GM12864 (cell line): ENCODE results near the gene OGFR.

Source experiments
- DNase-seq: peaks from one replicate; pipeline ENCODE4 v3.0.0-alpha.2; 2011; ENCODE audit warnings: low read depth
- H3K4me3 ChIP-seq: 2 replicates; pipeline ENCODE4 v1.5.1; 2011; ENCODE audit warnings: mild to moderate bottlenecking, low read depth, low read length, control low read depth
- CTCF ChIP-seq: IDR thresholded peaks from 2 replicates; pipeline ENCODE4 v1.5.1; 2011; ENCODE audit warnings: low read depth, mild to moderate bottlenecking, moderate library complexity, low read length, control low read depth, inconsistent platforms; ENCODE audit errors: missing control alignments

The OGFR gene

GRCh38 chr20:62795023-62795761 is 9.4 kb upstream of the OGFR start:
- no peak for DNase-seq
- H3K4me3 ChIP-seq = peak overlapping the region; percentile 73
- no peak for TF ChIP-seq CTCF

GRCh38 chr20:62796699-62797491 is 7.7 kb upstream of the OGFR start:
- H3K4me3 ChIP-seq = peak overlapping the region; percentile 66
- no peak for DNase-seq
- no peak for TF ChIP-seq CTCF

- no peak for DNase-seq
- no peak for TF ChIP-seq CTCF
- H3K4me3 ChIP-seq = no peak overlapping the region
Observed at GRCh38 chr20:62797671-62798532, 6.7 kb upstream of the OGFR start.

- TF ChIP-seq CTCF = no peak
- no peak overlapping the region for H3K4me3 ChIP-seq
- DNase-seq = no peak
Observed at GRCh38 chr20:62799036-62799435, 5.6 kb upstream of the OGFR start.

- no peak overlapping the region for H3K4me3 ChIP-seq
- no peak for TF ChIP-seq CTCF
- no peak for DNase-seq
Observed at GRCh38 chr20:62799459-62799858, 5.2 kb upstream of the OGFR start.

GRCh38 chr20:62799873-62800272 is 4.8 kb upstream of the OGFR start:
- DNase-seq = no peak
- no peak overlapping the region for H3K4me3 ChIP-seq
- TF ChIP-seq CTCF = no peak
